MM.1S (cell line): Measurements from ENCODE around the gene PPOX.

Experiments
- CTCF ChIP-seq: fragments of 300-600 bp; sonication (generic); IDR thresholded peaks from 2 replicates; pipeline ENCODE4 v1.5.1; 2016; ENCODE audit warnings: antibody characterized with exemption, low read length, mixed read lengths
- EZH2 ChIP-seq: fragments of 300-600 bp; sonication (generic); optimal IDR thresholded peaks from 2 replicates; pipeline ENCODE3; 2017; ENCODE audit warnings: low read depth, mild to moderate bottlenecking, antibody characterized with exemption, low read length, mixed read lengths

- no peak for TF ChIP-seq CTCF
- no peak for TF ChIP-seq EZH2
Observed at GRCh38 chr1:161172349-161172748, 6.1 kb downstream of the PPOX start.
